WI38 (cell line): ENCODE measurements around the gene SEC14L2.

Experiments
- H3K4me3 ChIP-seq: 2 replicates; pipeline ENCODE4 v1.5.1; 2011; ENCODE audit warnings: low read depth, mild to moderate bottlenecking, control low read depth, low read length
- TF ChIP-seq, protein P1 (sequence below): IDR thresholded peaks from 2 replicates; pipeline ENCODE4 v1.5.1; 2012; ENCODE audit warnings: low read depth, mild to moderate bottlenecking, control low read depth, low read length

Gene SEC14L2

DNA sequence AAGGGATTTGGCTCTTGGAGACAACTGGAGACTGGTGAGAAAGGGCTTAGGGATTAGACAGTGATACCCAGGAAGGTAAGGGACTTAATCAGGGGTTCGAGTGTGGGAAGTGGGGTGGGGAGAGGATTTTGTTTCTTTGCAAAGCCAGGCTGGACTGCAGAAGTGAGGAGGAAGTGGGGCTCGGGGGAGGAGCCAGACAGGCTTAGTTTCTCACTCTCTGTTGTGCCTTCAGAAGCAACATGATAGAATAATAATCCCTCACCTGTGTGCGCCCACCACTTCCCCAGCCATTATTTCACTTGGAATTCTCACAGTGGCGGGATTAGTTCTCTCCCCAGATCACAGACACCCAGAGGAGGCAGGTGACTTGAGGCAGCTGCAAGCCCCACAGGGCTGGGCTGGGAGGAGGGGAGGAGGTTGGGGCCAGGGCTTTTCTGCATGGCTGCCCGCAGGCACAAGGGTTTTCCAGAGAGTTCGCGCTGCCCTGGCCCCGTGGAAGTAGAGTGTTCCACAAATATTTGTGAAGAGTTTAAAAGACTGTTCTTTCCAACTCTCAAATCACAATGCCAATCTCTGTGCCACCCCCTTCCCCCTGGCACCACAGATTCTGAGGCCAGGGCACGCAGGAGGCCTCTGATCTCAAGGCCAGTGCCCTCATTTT, 4.0 kb upstream of the SEC14L2 start:
- no peak overlapping the region for H3K4me3 ChIP-seq
- TF ChIP-seq, protein P1, sequence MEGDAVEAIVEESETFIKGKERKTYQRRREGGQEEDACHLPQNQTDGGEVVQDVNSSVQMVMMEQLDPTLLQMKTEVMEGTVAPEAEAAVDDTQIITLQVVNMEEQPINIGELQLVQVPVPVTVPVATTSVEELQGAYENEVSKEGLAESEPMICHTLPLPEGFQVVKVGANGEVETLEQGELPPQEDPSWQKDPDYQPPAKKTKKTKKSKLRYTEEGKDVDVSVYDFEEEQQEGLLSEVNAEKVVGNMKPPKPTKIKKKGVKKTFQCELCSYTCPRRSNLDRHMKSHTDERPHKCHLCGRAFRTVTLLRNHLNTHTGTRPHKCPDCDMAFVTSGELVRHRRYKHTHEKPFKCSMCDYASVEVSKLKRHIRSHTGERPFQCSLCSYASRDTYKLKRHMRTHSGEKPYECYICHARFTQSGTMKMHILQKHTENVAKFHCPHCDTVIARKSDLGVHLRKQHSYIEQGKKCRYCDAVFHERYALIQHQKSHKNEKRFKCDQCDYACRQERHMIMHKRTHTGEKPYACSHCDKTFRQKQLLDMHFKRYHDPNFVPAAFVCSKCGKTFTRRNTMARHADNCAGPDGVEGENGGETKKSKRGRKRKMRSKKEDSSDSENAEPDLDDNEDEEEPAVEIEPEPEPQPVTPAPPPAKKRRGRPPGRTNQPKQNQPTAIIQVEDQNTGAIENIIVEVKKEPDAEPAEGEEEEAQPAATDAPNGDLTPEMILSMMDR = no peak

DNA sequence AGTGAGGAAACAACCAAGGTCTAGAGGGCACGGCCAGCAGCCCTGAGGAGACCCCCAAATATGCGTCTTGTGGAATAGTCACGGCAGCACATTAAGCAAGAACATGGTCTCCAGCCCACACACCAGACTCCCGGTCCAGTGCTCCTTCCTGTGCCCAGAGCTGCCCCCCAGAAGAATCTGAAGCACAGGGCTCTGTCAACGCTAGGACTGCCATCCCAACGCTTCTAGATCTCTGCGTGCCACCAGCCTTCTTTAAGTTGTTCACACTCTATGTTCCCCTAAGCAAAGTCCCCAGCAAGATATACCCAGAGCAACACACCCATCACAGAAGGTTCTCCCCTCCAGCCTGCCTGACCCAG, 3.5 kb upstream of the SEC14L2 start:
- no peak overlapping the region for H3K4me3 ChIP-seq
- TF ChIP-seq, protein P1 = no peak

DNA sequence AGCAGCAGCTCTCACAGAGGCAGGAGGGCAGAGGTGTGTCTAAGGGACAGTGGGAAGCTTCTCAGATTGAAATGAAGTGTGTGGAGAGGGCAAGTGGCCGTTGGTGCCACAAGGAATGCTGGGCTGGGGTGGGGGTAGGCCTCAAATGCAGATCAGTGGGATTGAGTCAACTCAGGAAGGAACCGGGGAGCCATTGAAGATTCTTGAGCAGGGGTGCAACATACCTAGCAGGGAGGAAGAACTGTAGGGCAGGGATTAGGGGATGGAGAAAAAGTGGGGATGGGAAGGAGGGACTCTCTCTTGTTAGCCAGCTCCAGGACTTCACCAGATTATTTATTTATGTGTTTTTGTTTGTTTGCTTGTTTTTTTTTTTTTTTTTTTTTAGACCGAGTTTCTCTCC, 2.9 kb upstream of the SEC14L2 start:
- H3K4me3 ChIP-seq = no peak overlapping the region
- TF ChIP-seq, protein P1 = no peak

DNA sequence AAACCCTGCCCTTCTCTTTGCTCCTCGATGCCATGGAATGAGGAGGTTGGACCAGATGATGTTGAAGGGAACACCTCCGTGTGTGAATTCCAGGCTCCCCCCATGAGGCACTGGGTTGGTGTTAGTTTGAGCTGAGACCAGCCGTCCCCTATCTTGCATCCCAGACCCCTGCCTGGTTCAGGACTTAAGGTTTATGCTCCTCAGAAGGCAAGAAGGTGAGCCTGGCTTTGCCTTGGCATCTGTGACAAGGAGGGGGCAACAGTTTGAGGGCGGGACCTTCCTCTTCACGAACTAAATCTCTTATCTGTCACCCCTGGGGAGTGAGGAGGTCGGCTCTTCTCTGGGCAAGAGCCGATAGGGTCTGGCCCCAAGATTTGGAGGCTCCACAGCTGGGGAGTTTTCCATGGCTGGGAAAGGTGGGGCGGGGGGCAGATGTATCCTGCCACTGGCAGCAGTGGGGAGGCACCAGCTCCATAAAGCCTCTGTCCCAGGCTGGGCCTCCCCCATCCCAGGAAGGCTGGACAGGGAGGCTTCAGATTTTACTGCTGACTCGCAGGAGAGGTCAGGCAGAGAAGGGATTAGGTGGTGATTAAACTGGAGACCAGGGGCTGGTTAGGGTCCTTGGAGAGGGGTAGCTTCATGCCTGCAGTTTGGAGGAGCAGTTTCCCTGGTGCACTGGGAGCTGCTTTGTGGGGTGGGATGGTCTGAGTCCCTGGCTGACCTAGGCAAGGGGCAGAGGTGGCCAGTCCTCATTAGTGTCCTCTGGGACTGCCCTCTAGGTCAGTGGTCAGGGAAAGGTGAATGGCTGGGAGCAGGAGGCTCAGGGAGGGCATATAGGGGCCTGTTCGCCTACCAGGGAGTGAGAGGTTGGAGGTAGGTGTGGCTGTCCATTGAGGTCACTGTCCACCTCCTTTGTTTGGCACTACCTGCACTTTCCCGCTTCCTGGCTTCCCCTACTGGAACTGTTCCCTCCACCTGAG, 1.1 kb downstream of the SEC14L2 start:
- peak overlapping the region; percentile 79 for H3K4me3 ChIP-seq
- TF ChIP-seq, protein P1 = no peak

DNA sequence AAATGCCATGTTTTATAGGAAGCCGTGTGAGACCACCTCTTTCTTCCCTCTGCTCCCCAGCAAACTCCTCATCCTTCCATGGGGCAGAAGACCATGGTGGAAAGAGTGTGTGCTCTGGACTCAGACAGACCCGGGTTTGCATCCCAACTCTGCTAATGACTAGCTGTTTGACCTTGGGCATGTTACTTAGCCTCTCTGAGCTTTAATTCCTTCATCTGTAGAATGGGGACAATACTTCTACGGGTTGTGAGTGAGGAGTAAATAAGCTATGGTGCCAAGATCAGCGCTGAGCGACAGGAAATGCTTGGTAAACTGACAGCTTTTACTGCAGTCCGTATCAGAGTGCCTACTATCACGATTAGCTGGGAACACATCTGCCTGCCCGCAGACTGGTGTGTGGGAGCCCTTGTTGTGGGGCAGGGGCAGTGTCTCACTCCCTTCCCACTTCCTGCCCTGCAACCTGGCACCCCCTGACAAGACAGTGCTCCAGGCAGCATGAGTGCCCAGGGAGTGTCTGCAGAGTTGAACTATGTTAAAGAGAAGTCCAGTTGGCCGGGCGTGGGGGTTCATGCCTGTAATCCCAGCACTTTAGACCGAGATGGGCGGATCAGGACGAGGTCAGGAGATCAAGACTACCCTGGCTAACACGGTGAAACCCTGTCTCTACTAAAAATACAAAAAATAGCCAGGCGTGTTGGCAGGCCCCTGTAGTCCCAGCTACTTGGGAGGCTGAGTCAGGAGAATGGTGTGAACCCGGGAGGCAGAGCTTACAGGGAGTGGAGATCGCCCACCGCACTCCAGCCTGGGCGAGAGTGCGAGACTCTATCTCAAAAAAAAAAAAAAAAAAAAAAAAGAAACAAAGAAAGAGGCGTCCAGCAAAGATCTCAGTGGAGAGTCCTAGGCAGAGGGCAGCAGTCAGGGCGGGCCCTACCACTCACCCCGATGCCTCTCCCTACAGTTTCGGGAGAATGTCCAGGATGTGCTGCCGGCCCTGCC, 2.2 kb downstream of the SEC14L2 start:
- TF ChIP-seq, protein P1 = no peak
- no peak overlapping the region for H3K4me3 ChIP-seq

DNA sequence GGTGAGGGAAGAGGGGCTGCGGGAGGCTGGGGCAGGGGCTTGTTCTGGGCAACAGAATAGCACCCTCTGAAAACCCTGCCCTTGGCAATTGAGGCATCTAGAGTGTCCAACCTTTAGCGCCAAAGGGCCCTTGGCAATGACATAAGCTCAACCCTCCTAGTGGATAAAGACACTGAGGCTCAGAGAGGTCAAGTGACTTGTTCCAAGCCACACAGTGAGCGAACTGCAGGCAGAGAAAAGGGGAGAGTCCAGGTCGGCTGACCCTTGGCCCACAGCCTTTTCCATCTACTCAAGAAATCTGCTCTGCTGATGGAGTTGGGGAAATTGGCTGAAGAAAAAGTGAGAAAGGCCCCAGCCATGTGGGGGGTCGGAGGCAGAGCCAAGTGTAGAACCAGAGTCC, 2.9 kb downstream of the SEC14L2 start:
- no peak overlapping the region for H3K4me3 ChIP-seq
- TF ChIP-seq, protein P1 = no peak
